Ectodermal cell (in vitro differentiated cells): Measurements from ENCODE around the gene SLC26A5.

Source experiments
- H3K27ac ChIP-seq: 2 replicates; pipeline ENCODE4 v1.7.0; 2013; ENCODE audit warnings: mild to moderate bottlenecking, low read depth, low read length; ENCODE audit not compliant: insufficient read depth, poor library complexity, severe bottlenecking
- H3K27me3 ChIP-seq: 2 replicates; pipeline ENCODE4 v1.7.0; 2013; ENCODE audit warnings: mild to moderate bottlenecking, low read length; ENCODE audit not compliant: insufficient read depth, control insufficient read depth, poor library complexity, severe bottlenecking
- H3K36me3 ChIP-seq: one replicate; pipeline ENCODE4 v1.7.0; 2013; ENCODE audit warnings: low read length; ENCODE audit not compliant: control insufficient read depth, insufficient read depth
- H3K4me1 ChIP-seq: one replicate; pipeline ENCODE4 v1.7.0; 2013; ENCODE audit warnings: low read length; ENCODE audit not compliant: control insufficient read depth, insufficient read depth
- H3K4me3 ChIP-seq: 2 replicates; pipeline ENCODE4 v1.7.0; 2013; ENCODE audit warnings: low read depth, low read length, control low read depth; ENCODE audit not compliant: insufficient read depth
- H3K9me3 ChIP-seq: 2 replicates; pipeline ENCODE4 v1.7.0; 2013; ENCODE audit warnings: mild to moderate bottlenecking, low read length, moderate library complexity; ENCODE audit not compliant: control insufficient read depth
- WGBS, 2 experiments: methylation state at CpG; one replicate each; pipeline ENCODE4 v1.1.7; 2013; ENCODE audit warnings: missing lambda C conversion rate in 2 of 2; 5-methylcytosine and 5-hydroxymethylcytosine counted together

The SLC26A5 gene

GRCh38 chr7:103387242-103387641, 58.8 kb downstream of the SLC26A5 start:
- no peaks in the 10 kb centered on the region for H3K9me3 ChIP-seq
- H3K27ac ChIP-seq, result no peak overlapping the region
- H3K36me3 ChIP-seq, result no peaks in the 10 kb centered on the region
- H3K27me3 ChIP-seq, result no peaks in the 10 kb centered on the region
- H3K4me3 ChIP-seq, result no peak overlapping the region
- no peaks in the 10 kb centered on the region for H3K4me1 ChIP-seq
- WGBS, 2 experiments, result 83 to 88% methylated on average over 1 of the region's 1 CpG

DNA sequence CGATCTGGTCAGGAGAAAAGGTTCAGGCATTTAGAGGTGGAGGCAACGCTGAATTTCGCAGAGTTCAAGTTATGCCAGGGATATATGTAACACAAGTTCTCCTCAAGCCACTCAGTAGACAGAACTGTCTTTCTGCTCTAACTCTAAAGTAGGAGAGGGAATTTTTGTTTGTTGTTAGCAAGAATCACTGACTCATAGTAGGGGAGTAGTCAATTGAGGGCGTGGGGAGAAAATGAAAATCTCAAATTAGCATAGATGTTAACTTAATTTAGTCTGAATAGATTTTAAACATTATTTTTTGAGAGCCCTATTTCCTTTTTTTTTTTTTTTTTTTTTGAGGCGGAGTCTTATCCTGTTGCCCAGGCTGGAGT, 64.0 kb downstream of the SLC26A5 start:
- H3K27ac ChIP-seq, result no peak overlapping the region
- H3K9me3 ChIP-seq, result no peaks in the 10 kb centered on the region
- 95 to 98% methylated on average over 3 to 5 of the region's 5 CpGs for WGBS, 2 experiments
- no peaks in the 10 kb centered on the region for H3K36me3 ChIP-seq
- H3K4me1 ChIP-seq, result no peaks in the 10 kb centered on the region
- no peak overlapping the region for H3K4me3 ChIP-seq
- no peaks in the 10 kb centered on the region for H3K27me3 ChIP-seq

DNA sequence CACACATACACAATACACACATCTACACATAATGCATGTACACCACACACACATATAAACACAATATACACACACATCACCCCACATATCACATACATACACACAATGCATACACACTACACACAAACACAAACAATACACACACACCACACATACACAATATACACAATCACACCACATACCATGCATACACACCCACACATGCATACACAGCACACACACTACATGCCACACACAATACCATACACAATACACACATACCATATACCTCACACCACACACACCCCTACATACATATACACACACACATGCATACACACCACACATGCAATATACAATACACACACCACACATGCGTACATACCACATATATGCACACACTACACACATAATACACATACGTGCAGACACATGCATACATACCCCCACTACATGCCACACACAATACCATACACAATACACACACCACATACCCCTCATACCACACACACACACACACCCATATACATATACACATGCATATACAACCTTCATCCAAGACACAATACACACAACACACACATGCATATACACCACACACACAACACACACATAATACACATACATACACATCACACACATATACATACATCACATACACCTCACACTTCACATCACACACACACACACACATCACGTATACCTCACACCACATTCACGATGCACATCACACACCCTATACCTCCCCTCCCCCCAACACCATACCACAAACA, 64.6 kb downstream of the SLC26A5 start:
- Histone ChIP-seq H3K36me3 (no peaks in the 10 kb centered on the region), H3K4me3 (no peak overlapping the region), H3K27ac (no peak overlapping the region), H3K4me1 (no peaks in the 10 kb centered on the region), H3K9me3 (no peaks in the 10 kb centered on the region), H3K27me3 (no peaks in the 10 kb centered on the region)
- 91% methylated on average over 4 of the region's 4 CpGs for WGBS, 2 experiments

DNA sequence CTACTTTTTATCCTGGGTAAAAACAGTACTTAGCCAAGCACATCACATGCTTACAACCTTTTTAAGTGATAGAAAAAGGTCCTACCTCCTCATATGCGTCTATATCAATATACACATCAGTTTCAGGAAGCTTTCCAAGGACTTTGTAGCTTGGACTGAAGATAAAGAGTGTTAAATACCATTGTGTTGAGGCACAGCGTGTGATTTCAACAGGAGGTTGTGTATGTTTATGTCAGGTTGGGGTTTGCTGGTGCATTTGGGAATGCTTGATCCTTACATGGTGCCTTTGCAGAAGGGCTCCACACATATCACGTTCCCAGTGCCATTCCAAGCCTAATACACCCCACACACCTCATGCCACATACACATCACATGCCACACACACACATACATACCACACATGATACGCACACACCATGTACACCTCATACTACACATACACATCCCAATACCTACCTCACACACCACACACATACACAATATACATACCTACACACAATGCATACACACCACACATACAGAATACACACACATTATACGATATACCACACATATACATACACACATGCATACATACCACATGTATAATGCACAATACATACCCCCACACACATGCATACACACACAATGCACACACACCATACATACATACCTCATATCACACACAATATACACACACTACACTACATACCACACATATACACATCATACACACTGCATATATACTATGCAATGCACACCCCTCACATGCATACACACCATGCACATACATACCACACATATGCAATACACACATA, 65.4 kb downstream of the SLC26A5 start:
- WGBS, 2 experiments, result 86 to 89% methylated on average over 4 to 5 of the region's 5 CpGs
- H3K27ac ChIP-seq, result no peak overlapping the region
- H3K27me3 ChIP-seq, result no peaks in the 10 kb centered on the region
- no peak overlapping the region for H3K4me3 ChIP-seq
- no peaks in the 10 kb centered on the region for H3K9me3 ChIP-seq
- no peaks in the 10 kb centered on the region for H3K4me1 ChIP-seq
- no peaks in the 10 kb centered on the region for H3K36me3 ChIP-seq

- H3K27ac ChIP-seq, result no peak overlapping the region
- H3K4me1 ChIP-seq, result no peaks in the 10 kb centered on the region
- no peaks in the 10 kb centered on the region for H3K27me3 ChIP-seq
- H3K36me3 ChIP-seq, result no peaks in the 10 kb centered on the region
- no peak overlapping the region for H3K4me3 ChIP-seq
- 82 to 91% methylated on average over 2 of the region's 3 CpGs for WGBS, 2 experiments
- no peaks in the 10 kb centered on the region for H3K9me3 ChIP-seq
Observed at GRCh38 chr7:103379270-103379975, 66.6 kb downstream of the SLC26A5 start.

- no peaks in the 10 kb centered on the region for H3K4me1 ChIP-seq
- H3K27ac ChIP-seq, result no peak overlapping the region
- WGBS, 2 experiments, result 73 to 90% methylated on average over 5 to 6 of the region's 6 CpGs
- no peak overlapping the region for H3K4me3 ChIP-seq
- H3K9me3 ChIP-seq, result no peaks in the 10 kb centered on the region
- peaks cover 4% of the 10 kb centered on the region for H3K36me3 ChIP-seq
- no peaks in the 10 kb centered on the region for H3K27me3 ChIP-seq
Observed at GRCh38 chr7:103373866-103374643, 72.0 kb downstream of the SLC26A5 start.

- no peak overlapping the region for H3K27ac ChIP-seq
- no peaks in the 10 kb centered on the region for H3K9me3 ChIP-seq
- peaks cover 34% of the 10 kb centered on the region for H3K36me3 ChIP-seq
- H3K4me1 ChIP-seq, result no peaks in the 10 kb centered on the region
- H3K27me3 ChIP-seq, result no peaks in the 10 kb centered on the region
- 94 to 96% methylated on average over 5 of the region's 5 CpGs for whole genome bisulfite sequencing, 2 experiments
- no peak overlapping the region for H3K4me3 ChIP-seq
Observed at GRCh38 chr7:103369432-103369831, 76.6 kb downstream of the SLC26A5 start.

DNA sequence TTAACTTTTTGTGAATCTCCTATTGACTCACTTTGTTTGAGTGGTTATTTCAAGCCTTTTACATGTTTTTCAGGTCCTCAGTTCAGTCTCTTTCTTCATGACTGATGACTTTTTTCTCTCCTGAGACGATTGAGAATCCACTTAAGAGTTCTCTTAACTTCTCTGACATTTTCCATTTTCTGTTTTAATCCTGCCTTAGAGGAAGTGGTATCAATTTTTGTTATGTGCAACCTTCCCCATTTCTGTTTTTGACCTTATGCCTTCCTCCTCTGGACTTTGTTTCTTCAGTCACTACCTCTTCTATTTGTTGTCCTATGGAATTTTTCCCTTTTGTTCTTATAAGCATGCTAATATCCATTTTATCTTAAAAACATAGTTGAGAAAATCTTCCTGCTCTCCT, 96.2 kb downstream of the SLC26A5 start:
- H3K27me3 ChIP-seq, result no peaks in the 10 kb centered on the region
- 82 to 96% methylated on average over 1 of the region's 1 CpG for WGBS, 2 experiments
- no peaks in the 10 kb centered on the region for H3K9me3 ChIP-seq
- H3K4me1 ChIP-seq, result peaks cover 5% of the 10 kb centered on the region
- H3K4me3 ChIP-seq, result no peak overlapping the region
- H3K36me3 ChIP-seq, result peaks cover 12% of the 10 kb centered on the region
- no peak overlapping the region for H3K27ac ChIP-seq

- Histone ChIP-seq H3K27ac (no peak overlapping the region), H3K4me3 (no peak overlapping the region), H3K9me3 (no peaks in the 10 kb centered on the region), H3K36me3 (peaks cover 7% of the 10 kb centered on the region), H3K27me3 (no peaks in the 10 kb centered on the region), H3K4me1 (peaks cover 5% of the 10 kb centered on the region)
- 89 to 94% methylated on average over 2 of the region's 2 CpGs for WGBS, 2 experiments
Observed at GRCh38 chr7:103348959-103349358, 97.0 kb downstream of the SLC26A5 start.
